Muscle layer of duodenum (tissue), 2 donors: Measurements from ENCODE around the gene FAM241B.

Source experiments
- H3K27ac ChIP-seq: one replicate; pipeline ENCODE4 v1.7.0; 2013; ENCODE audit warnings: mild to moderate bottlenecking, low read length
- H3K27me3 ChIP-seq: one replicate; pipeline ENCODE4 v1.7.0; 2013; ENCODE audit warnings: low read depth, mild to moderate bottlenecking, control low read depth, low read length
- H3K36me3 ChIP-seq, 2 donors: one replicate each; pipeline ENCODE4 v1.7.0; 2013; ENCODE audit warnings: low read length in 2 of 2, control low read depth in 1 of 2, mild to moderate bottlenecking in 1 of 2; ENCODE audit not compliant: insufficient read depth in 2 of 2, control insufficient read depth in 1 of 2
- H3K4me1 ChIP-seq, 2 donors: one replicate each; pipeline ENCODE4 v1.7.0; 2013; ENCODE audit warnings: low read length in 2 of 2, mild to moderate bottlenecking in 2 of 2, control low read depth in 1 of 2, moderate library complexity in 1 of 2; ENCODE audit not compliant: insufficient read depth in 2 of 2, control insufficient read depth in 1 of 2
- H3K4me3 ChIP-seq, 2 donors: one replicate each; pipeline ENCODE4 v1.7.0; 2013; ENCODE audit warnings: low read length in 2 of 2, low read depth in 1 of 2, mild to moderate bottlenecking in 1 of 2
- H3K9me3 ChIP-seq, 2 donors: one replicate each; pipeline ENCODE4 v1.7.0; 2013; ENCODE audit warnings: low read length in 2 of 2, control low read depth in 1 of 2, mild to moderate bottlenecking in 1 of 2; ENCODE audit not compliant: control insufficient read depth in 1 of 2
- donor health status: healthy.

The FAM241B gene

GRCh38 chr10:69644658-69645295, 14.7 kb downstream of the FAM241B start:
- no peaks in the 10 kb centered on the region for H3K27me3 ChIP-seq

DNA sequence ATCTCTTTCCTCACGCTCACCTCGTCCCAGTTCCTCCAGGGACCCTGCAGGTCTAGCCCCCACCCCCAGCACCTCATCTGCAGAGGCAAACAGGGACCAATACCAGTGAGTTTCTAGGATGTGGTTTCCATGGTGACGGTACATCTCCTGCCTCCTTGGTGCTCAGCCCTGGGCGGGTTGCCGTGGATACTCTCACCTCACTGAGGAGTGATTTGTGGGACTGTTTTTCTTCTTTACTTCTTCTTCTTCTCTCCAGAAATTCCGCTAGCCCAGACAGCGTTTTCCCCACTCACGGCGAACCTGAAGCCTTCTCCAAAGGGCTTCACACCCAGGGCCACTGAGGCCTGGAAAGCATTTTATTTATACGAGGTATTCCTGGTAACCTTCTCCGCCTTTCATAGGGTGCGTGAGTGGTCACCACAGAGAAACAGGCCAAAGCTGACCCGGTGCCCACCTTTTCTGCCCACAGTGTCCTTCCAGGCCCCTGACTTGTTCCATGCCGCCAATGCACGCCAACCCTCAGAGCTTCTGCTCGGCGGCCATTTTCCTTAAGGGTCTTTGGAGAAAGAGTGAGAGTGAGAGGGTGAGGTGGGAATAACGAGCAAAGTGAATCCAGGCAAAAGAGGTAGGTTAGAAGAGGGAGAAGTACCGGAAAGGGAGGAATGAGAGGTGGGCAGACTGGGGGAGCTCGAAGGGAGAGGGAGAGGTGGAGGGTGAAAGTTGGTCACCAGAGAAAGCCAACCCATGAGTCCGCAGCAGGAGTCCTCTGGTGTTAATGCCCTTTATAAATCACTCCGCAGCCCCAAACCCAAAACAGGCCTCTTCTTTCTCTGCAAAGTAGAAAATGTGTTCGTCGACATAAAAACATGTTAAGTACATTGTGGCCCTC, 15.5 kb downstream of the FAM241B start:
- no peaks in the 10 kb centered on the region for H3K27me3 ChIP-seq
- H3K36me3 ChIP-seq, result no peaks in the 10 kb centered on the region
- no peak overlapping the region for H3K4me3 ChIP-seq
- no peaks in the 10 kb centered on the region for H3K4me1 ChIP-seq
- no peak overlapping the region for H3K27ac ChIP-seq
- H3K9me3 ChIP-seq, result no peaks in the 10 kb centered on the region

More at GRCh38 chr10:69644658-69645295, 14.7 kb downstream of the FAM241B start:
- H3K27ac ChIP-seq, result no peak overlapping the region
- H3K4me1 ChIP-seq, result no peaks in the 10 kb centered on the region
- no peaks in the 10 kb centered on the region for H3K36me3 ChIP-seq
- no peaks in the 10 kb centered on the region for H3K9me3 ChIP-seq
- H3K4me3 ChIP-seq, result no peak overlapping the region

- Histone ChIP-seq H3K36me3 (no peaks in the 10 kb centered on the region), H3K4me1 (no peaks in the 10 kb centered on the region), H3K4me3 (no peak overlapping the region), H3K9me3 (no peaks in the 10 kb centered on the region), H3K27ac (no peak overlapping the region), H3K27me3 (no peaks in the 10 kb centered on the region)
Observed at GRCh38 chr10:69646185-69647060, 16.4 kb downstream of the FAM241B start.

- H3K27ac ChIP-seq, result no peak overlapping the region
- H3K9me3 ChIP-seq, result no peaks in the 10 kb centered on the region
- no peaks in the 10 kb centered on the region for H3K27me3 ChIP-seq
- H3K36me3 ChIP-seq, result no peaks in the 10 kb centered on the region
- H3K4me3 ChIP-seq, result no peak overlapping the region
- no peaks in the 10 kb centered on the region for H3K4me1 ChIP-seq
Observed at GRCh38 chr10:69647126-69647525, 17.1 kb downstream of the FAM241B start.

- H3K27ac ChIP-seq, result no peak overlapping the region
- H3K4me1 ChIP-seq, result no peaks in the 10 kb centered on the region
- no peak overlapping the region for H3K4me3 ChIP-seq
- no peaks in the 10 kb centered on the region for H3K27me3 ChIP-seq
- no peaks in the 10 kb centered on the region for H3K9me3 ChIP-seq
- H3K36me3 ChIP-seq, result no peaks in the 10 kb centered on the region
Observed at GRCh38 chr10:69647819-69648218, 17.8 kb downstream of the FAM241B start.

GRCh38 chr10:69648461-69648860, 18.4 kb downstream of the FAM241B start:
- Histone ChIP-seq H3K4me3 (no peak overlapping the region), H3K27me3 (no peaks in the 10 kb centered on the region), H3K4me1 (no peaks in the 10 kb centered on the region), H3K9me3 (no peaks in the 10 kb centered on the region), H3K36me3 (no peaks in the 10 kb centered on the region), H3K27ac (no peak overlapping the region)

GRCh38 chr10:69649786-69650550, 19.9 kb downstream of the FAM241B start:
- no peaks in the 10 kb centered on the region for H3K9me3 ChIP-seq
- H3K4me3 ChIP-seq, result no peak overlapping the region
- no peaks in the 10 kb centered on the region for H3K36me3 ChIP-seq
- no peaks in the 10 kb centered on the region for H3K4me1 ChIP-seq
- H3K27ac ChIP-seq, result no peak overlapping the region
- H3K27me3 ChIP-seq, result no peaks in the 10 kb centered on the region

- H3K4me1 ChIP-seq, result no peaks in the 10 kb centered on the region
- H3K4me3 ChIP-seq, result no peak overlapping the region
- no peaks in the 10 kb centered on the region for H3K9me3 ChIP-seq
- no peak overlapping the region for H3K27ac ChIP-seq
- no peaks in the 10 kb centered on the region for H3K27me3 ChIP-seq
- H3K36me3 ChIP-seq, result no peaks in the 10 kb centered on the region
Observed at GRCh38 chr10:69650589-69651261, 20.7 kb downstream of the FAM241B start.

DNA sequence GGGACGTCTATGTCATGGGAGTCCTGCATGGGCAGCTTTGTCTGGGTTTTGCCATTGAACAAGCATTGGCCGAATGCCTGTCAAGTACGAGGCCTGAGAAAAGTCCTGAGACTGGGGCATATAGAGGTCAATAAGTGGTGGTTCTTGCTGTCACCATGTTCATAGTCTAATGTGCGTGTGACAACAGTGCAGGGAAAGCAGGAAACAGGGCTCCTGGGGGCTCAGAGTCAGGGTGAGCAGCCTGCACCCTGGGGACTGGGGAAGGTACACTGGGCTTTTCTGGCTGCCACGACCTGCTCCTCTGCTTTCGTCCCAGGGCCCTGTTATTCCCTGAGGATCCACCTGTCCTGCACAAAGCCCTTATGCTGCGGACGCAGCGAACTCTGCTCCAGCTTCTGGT, 21.3 kb downstream of the FAM241B start:
- Histone ChIP-seq H3K27ac (no peak overlapping the region), H3K4me3 (no peak overlapping the region), H3K9me3 (no peaks in the 10 kb centered on the region), H3K36me3 (no peaks in the 10 kb centered on the region), H3K4me1 (no peaks in the 10 kb centered on the region), H3K27me3 (no peaks in the 10 kb centered on the region)

- Histone ChIP-seq H3K36me3 (no peaks in the 10 kb centered on the region), H3K9me3 (no peaks in the 10 kb centered on the region), H3K27me3 (no peaks in the 10 kb centered on the region), H3K4me3 (no peak overlapping the region), H3K27ac (no peak overlapping the region), H3K4me1 (no peaks in the 10 kb centered on the region)
Observed at GRCh38 chr10:69652111-69652856, 22.2 kb downstream of the FAM241B start.
